ENCODE results near the gene AGK. TPM values are rescaled to one million over a fixed set of nuclear protein-coding genes. Genes with fewer than 3 reads are reported as not detected.

Gene AGK
- total RNA-seq, 2 experiments from 2014 or later, result 45.9 to 75.8 TPM

DNA sequence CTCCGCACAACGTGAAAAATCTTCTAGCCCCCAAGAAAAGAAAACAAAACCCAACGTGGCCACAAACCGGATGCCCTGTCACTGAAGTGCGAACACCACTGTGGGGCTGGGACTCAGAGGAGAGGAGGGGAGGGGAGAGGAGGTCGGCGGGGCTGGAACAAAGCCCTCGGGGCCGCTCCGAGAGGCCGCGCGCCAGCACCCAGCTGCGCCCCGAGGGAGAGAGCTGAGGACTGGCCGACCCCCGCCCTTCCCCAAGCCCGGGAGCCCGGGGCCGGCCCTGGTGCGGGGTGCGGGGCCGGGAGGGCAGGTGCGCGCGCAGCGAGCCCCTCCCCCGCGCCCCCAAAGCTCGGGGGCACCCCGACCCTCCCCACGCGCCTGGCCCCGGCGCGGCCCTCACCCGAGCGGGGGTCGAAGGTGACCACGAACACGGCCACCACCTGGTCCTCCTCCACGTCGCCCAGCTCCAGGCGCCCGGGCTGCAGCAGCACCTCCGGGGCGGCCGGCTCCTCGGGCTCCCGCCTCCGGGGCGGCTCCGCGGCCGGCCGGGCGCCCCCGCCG is 150.4 kb downstream of the AGK start:
- peak overlapping the region; percentile 67 for H3K4me3 Mint-ChIP-seq
- H3K36me3 Mint-ChIP-seq, result peaks cover 7% of the 10 kb centered on the region
- H3K4me1 Mint-ChIP-seq, result peaks cover 28% of the 10 kb centered on the region
- H3K27ac Mint-ChIP-seq, result peak overlapping the region; percentile 64
- ATAC-seq (peak; percentile 88), DNase-seq (peak; percentile 87)
- no peaks in the 10 kb centered on the region for H3K9me3 Mint-ChIP-seq (ENCODE audit: low read depth)
- H3K27me3 Mint-ChIP-seq, result peaks cover 40% of the 10 kb centered on the region
- CTCF ChIA-PET, result interaction anchor here (0.8 to 2.2 kb wide), 9 partner anchors 20 to 51 kb away, joined by 3 to 15 read pairs (median 4); partner anchors contain the start of gene SSBP1

DNA sequence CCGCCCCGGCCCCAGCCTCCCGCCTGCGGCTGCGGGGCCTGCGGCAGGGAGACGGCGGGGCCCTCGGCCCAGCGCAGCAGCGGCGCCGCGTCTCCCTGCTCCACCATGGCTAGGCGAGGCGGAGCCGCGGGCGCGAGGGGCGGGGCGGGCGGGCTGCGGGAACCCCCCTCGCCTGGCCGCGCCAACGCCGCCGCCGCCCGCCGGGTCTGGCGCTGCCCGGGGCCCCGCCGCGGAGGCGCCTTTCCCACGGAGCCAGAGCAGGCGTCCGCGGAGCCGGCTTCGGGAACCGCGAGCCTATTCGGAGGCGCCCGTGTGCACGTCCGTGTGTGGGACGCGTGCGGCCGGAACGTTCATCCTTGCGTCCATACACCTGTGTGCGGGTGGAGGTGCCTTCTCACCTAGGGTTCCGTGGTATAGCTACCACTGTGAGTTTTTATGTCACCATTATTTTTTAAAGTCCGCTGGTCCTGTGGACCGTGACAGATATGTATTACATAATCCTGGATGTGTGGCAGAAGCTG is 150.9 kb downstream of the AGK start, which contains the start of gene DENND11:
TSS of gene DENND11 (minus strand) at position 120 of the 521 bp plus-strand sequence. CDS start at position 107, 13 bp downstream.
- H3K4me1 Mint-ChIP-seq, result peaks cover 28% of the 10 kb centered on the region
- H3K4me3 Mint-ChIP-seq, result peak within 1 kb of the TSS; percentile 67
- DNase-seq (peak; percentile 48), ATAC-seq (peak; percentile 80)
- CTCF ChIA-PET, result interaction anchor here (0.8 to 2.2 kb wide), 9 partner anchors 19 to 52 kb away, joined by 3 to 15 read pairs (median 7); partner anchors contain the start of gene SSBP1
- no peaks in the 10 kb centered on the region for H3K9me3 Mint-ChIP-seq (ENCODE audit: low read depth)
- H3K27ac Mint-ChIP-seq, result peak within 1 kb of the TSS; percentile 64
- peaks cover 40% of the 10 kb centered on the region for H3K27me3 Mint-ChIP-seq
- H3K36me3 Mint-ChIP-seq, result peaks cover 7% of the 10 kb centered on the region

DNA sequence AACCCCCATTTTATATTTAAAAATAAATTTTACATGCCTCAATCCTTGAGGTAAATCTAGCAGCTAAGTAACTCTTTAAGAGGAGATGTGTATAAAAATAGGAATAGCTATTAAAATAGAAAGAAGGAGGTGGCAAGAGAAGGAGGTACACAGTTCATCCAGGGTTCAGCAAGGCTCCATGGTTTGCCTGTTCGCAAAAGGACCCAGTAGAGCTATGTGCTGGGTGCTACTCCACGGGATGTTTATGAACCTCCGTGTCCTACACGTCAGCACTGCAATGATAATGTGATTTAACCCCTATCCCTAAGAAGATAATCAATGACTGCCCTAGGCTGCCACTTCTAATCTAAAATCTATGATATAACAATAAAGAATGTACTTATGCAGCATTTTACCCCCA is 151.7 kb downstream of the AGK start:
- H3K9me3 Mint-ChIP-seq (ENCODE audit: low read depth), result no peaks in the 10 kb centered on the region
- CTCF ChIA-PET, result interaction anchor here (0.8 to 1.2 kb wide), 3 partner anchors 26 to 49 kb away, joined by 3 to 8 read pairs (median 7); partner anchors contain the start of gene SSBP1
- peaks cover 26% of the 10 kb centered on the region for H3K4me1 Mint-ChIP-seq
- H3K36me3 Mint-ChIP-seq, result peaks cover 9% of the 10 kb centered on the region
- H3K4me3 Mint-ChIP-seq, result peak overlapping the region; percentile 64
- DNase-seq (no peak), ATAC-seq (no peak)
- H3K27ac Mint-ChIP-seq, result no peak overlapping the region
- peaks cover 40% of the 10 kb centered on the region for H3K27me3 Mint-ChIP-seq

DNA sequence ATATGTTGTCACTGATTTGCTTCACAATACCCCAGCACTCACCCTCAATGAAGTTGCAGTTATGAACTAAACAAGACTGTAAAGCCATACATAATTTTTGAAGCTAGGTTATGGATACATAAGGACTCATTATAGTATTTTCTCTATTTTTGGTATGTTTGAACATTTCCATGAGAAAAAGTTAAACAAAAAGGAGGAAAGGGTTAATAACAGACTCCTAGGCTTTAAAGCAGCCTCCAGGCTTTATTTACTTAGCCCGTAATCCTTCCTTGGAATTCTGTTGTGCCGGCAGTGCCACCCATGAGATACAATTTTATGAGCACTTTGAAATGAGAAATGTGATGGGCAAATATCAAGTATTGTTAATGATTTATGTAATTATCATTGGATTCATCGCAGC is 152.9 kb downstream of the AGK start:
- DNase-seq (no peak), ATAC-seq (no peak)
- H3K4me1 Mint-ChIP-seq, result peaks cover 17% of the 10 kb centered on the region
- peaks cover 45% of the 10 kb centered on the region for H3K27me3 Mint-ChIP-seq
- H3K9me3 Mint-ChIP-seq (ENCODE audit: low read depth), result no peaks in the 10 kb centered on the region
- peaks cover 6% of the 10 kb centered on the region for H3K36me3 Mint-ChIP-seq
- CTCF ChIA-PET, result interaction anchor here (1.8 kb wide), 1 partner anchor 34 kb away, joined by 5 read pairs; the partner anchor contains the start of gene SSBP1
- H3K4me3 Mint-ChIP-seq, result no peak overlapping the region
- H3K27ac Mint-ChIP-seq, result no peak overlapping the region

DNA sequence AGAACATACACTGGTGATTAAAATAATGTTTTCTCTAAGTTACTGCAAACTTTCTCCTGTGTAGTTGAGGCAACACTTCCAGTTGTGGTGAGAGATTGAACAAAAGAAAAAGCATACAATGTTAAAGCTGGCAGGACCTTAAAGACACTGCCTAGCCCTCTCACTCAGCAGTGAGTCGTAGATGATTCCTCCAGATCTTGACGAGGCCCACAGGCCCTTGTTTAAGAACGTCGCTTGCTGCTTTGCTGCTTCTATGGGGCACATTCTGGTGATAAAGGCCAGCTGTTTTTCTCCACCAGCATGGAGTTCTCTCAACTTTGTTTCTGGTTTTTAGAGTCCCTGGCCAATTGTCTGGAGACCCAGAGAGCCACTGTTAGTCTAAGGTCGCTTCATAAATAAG is 153.5 kb downstream of the AGK start:
- DNase-seq, result no peak
- Mint-ChIP-seq H3K9me3 (ENCODE audit: low read depth) (no peaks in the 10 kb centered on the region), H3K36me3 (peaks cover 6% of the 10 kb centered on the region), H3K27ac (no peak overlapping the region), H3K4me1 (peaks cover 17% of the 10 kb centered on the region), H3K4me3 (no peak overlapping the region), H3K27me3 (peaks cover 45% of the 10 kb centered on the region)
- CTCF ChIA-PET, result interaction anchor here (1.8 kb wide), 1 partner anchor 33 kb away, joined by 5 read pairs; the partner anchor contains the start of gene SSBP1
- no peak for ATAC-seq

Other genes with a start within 250 kb of the AGK start
- 10 to 100 TPM; 17.0 to 27.3 TPM for gene DENND11, start 150.8 kb downstream of the AGK start, total RNA-seq
- gene WEE2, start 156.9 kb downstream of the AGK start, total RNA-seq, result not detected
- 100 to 1,000 TPM; 123 to 133 TPM for gene SSBP1, start 186.9 kb downstream of the AGK start, total RNA-seq
- under 1 TPM; 0.70 to 0.75 TPM for gene TAS2R3, start 212.7 kb downstream of the AGK start, total RNA-seq
- under 1 TPM; 0.49 to 0.82 TPM for gene TAS2R4, start 225.3 kb downstream of the AGK start, total RNA-seq
- gene TAS2R5, start 238.8 kb downstream of the AGK start, total RNA-seq, result 1 to 10 TPM; 1.4 to 1.8 TPM

All from activated CD8-positive, alpha-beta memory T cell treated with anti-CD3 and anti-CD28 coated beads, Interleukin-2, amount 10 ng/mL, durations not matched to agents 7 days and 5 days (primary cell).